ENCODE measurements around the gene ANAPC15. TPM values are rescaled to one million over a fixed set of nuclear protein-coding genes. Genes with fewer than 3 reads are reported as not detected.

ANAPC15 gene
- total RNA-seq, 4 donors from 2014 or later: 21.2 to 39.3 (median 32.4) TPM

- H3K4me3 ChIP-seq: no peak overlapping the region
- H3K27me3 ChIP-seq: no peaks in the 10 kb centered on the region
- in situ Hi-C loops (cut with MboI; ENCODE audit: low sequenced_read_pairs in 4 of 4): loop anchor here in 1 of 4 donors (10.0 kb wide), 1 partner anchor 74 kb away; no protein-coding TSS in a partner anchor
- TF ChIP-seq POLR2A (IDR thresholded peaks at IDR 0.05) (no peak), CTCF (IDR thresholded peaks at IDR 0.05 in 4 of 5, conservative IDR thresholded peaks at IDR 0.05 in 1 of 5) (no peak)
- intact Hi-C loops (cut with DNase I; ENCODE audit: low total_unique reads): no loop called here
- H3K36me3 ChIP-seq: peaks cover 0 to 40% of the 10 kb centered on the region in 2 donors
- H3K9me3 ChIP-seq: no peaks in the 10 kb centered on the region
- DNase-seq: peak; percentile 34 to 75
- peaks cover 48 to 49% of the 10 kb centered on the region in 2 donors for H3K4me1 ChIP-seq
- peak; percentile 24 to 46 for ATAC-seq
- H3K27ac ChIP-seq: peak overlapping the region; percentile 76 to 97 (median 93)
These were observed 13.8 kb downstream of the ANAPC15 start for GRCh38 chr11:72098741-72099140.

- Histone ChIP-seq H3K27me3 (no peaks in the 10 kb centered on the region), H3K4me3 (no peak overlapping the region), H3K36me3 (peaks cover 0 to 13% of the 10 kb centered on the region in 2 donors), H3K9me3 (no peaks in the 10 kb centered on the region), H3K27ac (peak overlapping the region in 2 of 4 donors; percentile 12 to 18), H3K4me1 (peaks cover 4 to 10% of the 10 kb centered on the region in 2 donors)
- TF ChIP-seq POLR2A (IDR thresholded peaks at IDR 0.05) (no peak), CTCF (IDR thresholded peaks at IDR 0.05 in 4 of 5, conservative IDR thresholded peaks at IDR 0.05 in 1 of 5) (peak; percentile 84 to 91 (median 88))
- in situ Hi-C loops (cut with MboI; ENCODE audit: low sequenced_read_pairs in 4 of 4) (loop anchor here (5.0 to 10.0 kb wide), 3 partner anchors 64 to 69 kb away; no protein-coding TSS in a partner anchor), intact Hi-C loops (cut with DNase I; ENCODE audit: low total_unique reads) (loop anchor here (1.0 kb wide), 2 partner anchors 66 to 114 kb away; no protein-coding TSS in a partner anchor)
- DNase-seq (peak; percentile 52 to 67), ATAC-seq (peak; percentile 84 to 93)
These were observed 21.2 kb downstream of the ANAPC15 start for GRCh38 chr11:72091292-72091691.

GRCh38 chr11:72088076-72088808 is 24.3 kb downstream of the ANAPC15 start:
- Histone ChIP-seq H3K27ac (no peak overlapping the region), H3K4me1 (peaks cover 4 to 10% of the 10 kb centered on the region in 2 donors), H3K27me3 (no peaks in the 10 kb centered on the region), H3K9me3 (no peaks in the 10 kb centered on the region), H3K4me3 (no peak overlapping the region), H3K36me3 (no peaks in the 10 kb centered on the region)
- DNase-seq (no peak), ATAC-seq (no peak)
- in situ Hi-C loops (cut with MboI; ENCODE audit: low sequenced_read_pairs in 4 of 4) (no loop called here), intact Hi-C loops (cut with DNase I; ENCODE audit: low total_unique reads) (no loop called here)
- TF ChIP-seq CTCF (IDR thresholded peaks at IDR 0.05 in 4 of 5, conservative IDR thresholded peaks at IDR 0.05 in 1 of 5): no peak
- TF ChIP-seq POLR2A (IDR thresholded peaks at IDR 0.05): no peak

- Histone ChIP-seq H3K27ac (no peak overlapping the region), H3K4me1 (peaks cover 7% of the 10 kb centered on the region in 2 donors), H3K36me3 (no peaks in the 10 kb centered on the region), H3K4me3 (no peak overlapping the region), H3K27me3 (no peaks in the 10 kb centered on the region), H3K9me3 (no peaks in the 10 kb centered on the region)
- TF ChIP-seq CTCF (IDR thresholded peaks at IDR 0.05 in 4 of 5, conservative IDR thresholded peaks at IDR 0.05 in 1 of 5): no peak
- no peak for TF ChIP-seq POLR2A (IDR thresholded peaks at IDR 0.05)
- ATAC-seq: no peak
- no peak for DNase-seq
- intact Hi-C loops (cut with DNase I; ENCODE audit: low total_unique reads) (no loop called here), in situ Hi-C loops (cut with MboI; ENCODE audit: low sequenced_read_pairs in 4 of 4) (no loop called here)
These were observed 26.7 kb downstream of the ANAPC15 start for GRCh38 chr11:72085621-72086351.
